Measurements from ENCODE around the gene DAB1. TPM values are rescaled to one million over a fixed set of nuclear protein-coding genes. Genes with fewer than 3 reads are reported as not detected.

Gene DAB1
- total RNA-seq, 1 donor from 2014 or later = 1.6 TPM

DNA sequence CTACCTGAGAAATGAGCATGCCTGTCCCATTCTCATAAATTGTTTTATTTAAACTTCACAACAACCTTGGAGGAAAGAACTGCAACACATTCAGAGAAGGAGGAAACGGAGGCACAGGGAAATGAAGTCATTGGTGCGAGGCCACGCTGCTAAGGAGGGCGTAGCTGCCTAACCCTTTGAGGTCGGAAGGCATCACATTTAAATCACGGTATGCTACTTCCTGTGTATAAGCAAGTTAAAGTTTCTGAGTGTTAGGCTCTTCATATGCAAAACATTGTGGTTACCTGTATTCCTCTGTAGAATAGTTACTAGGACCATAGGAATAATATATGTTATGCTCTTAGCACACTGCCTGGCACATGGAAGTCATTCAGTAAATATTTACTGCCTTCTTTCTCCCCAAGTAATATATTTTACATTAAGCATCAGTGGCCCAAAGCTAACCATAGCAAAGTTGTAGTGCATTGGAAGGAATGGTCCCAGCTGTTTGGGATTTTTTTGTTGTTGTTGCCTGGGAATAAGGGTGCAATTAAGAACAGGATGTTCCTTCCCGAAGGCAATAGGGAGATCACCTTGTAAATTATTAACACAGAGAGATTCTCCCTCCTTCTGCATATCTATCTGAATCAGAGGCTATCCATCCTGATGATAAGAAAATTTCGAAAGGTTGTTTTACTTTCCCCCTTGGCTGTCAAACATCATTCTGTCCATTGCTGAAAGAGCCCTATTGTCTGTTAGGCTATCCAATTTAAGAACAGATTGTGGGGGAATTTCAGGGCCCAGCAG, 265.8 kb downstream of the DAB1 start:
- Mint-ChIP-seq H3K9me3 (ENCODE audit: unreplicated experiment) (no peaks in the 10 kb centered on the region), H3K27ac (ENCODE audit: unreplicated experiment) (no peak overlapping the region), H3K4me1 (ENCODE audit: low read depth, unreplicated experiment) (peaks cover 3% of the 10 kb centered on the region), H3K4me3 (ENCODE audit: unreplicated experiment) (no peak overlapping the region), H3K36me3 (ENCODE audit: low read depth, unreplicated experiment) (no peaks in the 10 kb centered on the region), H3K27me3 (ENCODE audit: low read depth, unreplicated experiment) (peaks cover 5% of the 10 kb centered on the region)
- no peak for FAIRE-seq
- Histone ChIP-seq H3K27ac (ENCODE audit: low read depth, low read length) (no peak overlapping the region), H2AFZ (ENCODE audit: low read depth, low read length) (no peak overlapping the region), H3K4me2 (ENCODE audit: low read length) (no peak overlapping the region), H3K79me2 (ENCODE audit: insufficient read depth, low read length) (no peaks in the 10 kb centered on the region), H3K9me3 (ENCODE audit: insufficient read depth, low read depth, low read length) (no peaks in the 10 kb centered on the region), H3K4me3 (ENCODE audit: insufficient read depth, low read depth, low read length) (no peak overlapping the region), H3K9ac (ENCODE audit: low read length) (no peak overlapping the region), H3K36me3 (ENCODE audit: insufficient read depth, low read length) (no peaks in the 10 kb centered on the region), H3K27me3 (ENCODE audit: insufficient read depth, low read length) (peaks cover 2% of the 10 kb centered on the region), H3K4me1 (ENCODE audit: insufficient read depth, low read length) (no peaks in the 10 kb centered on the region), H4K20me1 (ENCODE audit: insufficient read depth, low read length) (no peaks in the 10 kb centered on the region)
- DNase-seq (ENCODE audit: low read depth) = no peak
- TF ChIP-seq, protein P1, sequence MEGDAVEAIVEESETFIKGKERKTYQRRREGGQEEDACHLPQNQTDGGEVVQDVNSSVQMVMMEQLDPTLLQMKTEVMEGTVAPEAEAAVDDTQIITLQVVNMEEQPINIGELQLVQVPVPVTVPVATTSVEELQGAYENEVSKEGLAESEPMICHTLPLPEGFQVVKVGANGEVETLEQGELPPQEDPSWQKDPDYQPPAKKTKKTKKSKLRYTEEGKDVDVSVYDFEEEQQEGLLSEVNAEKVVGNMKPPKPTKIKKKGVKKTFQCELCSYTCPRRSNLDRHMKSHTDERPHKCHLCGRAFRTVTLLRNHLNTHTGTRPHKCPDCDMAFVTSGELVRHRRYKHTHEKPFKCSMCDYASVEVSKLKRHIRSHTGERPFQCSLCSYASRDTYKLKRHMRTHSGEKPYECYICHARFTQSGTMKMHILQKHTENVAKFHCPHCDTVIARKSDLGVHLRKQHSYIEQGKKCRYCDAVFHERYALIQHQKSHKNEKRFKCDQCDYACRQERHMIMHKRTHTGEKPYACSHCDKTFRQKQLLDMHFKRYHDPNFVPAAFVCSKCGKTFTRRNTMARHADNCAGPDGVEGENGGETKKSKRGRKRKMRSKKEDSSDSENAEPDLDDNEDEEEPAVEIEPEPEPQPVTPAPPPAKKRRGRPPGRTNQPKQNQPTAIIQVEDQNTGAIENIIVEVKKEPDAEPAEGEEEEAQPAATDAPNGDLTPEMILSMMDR (IDR thresholded peaks at IDR 0.05; ENCODE audit: insufficient read depth, low read depth, low read length) = no peak
- TF ChIP-seq EZH2 (IDR thresholded peaks at IDR 0.05; ENCODE audit: insufficient read depth, low read length) = no peak

DNA sequence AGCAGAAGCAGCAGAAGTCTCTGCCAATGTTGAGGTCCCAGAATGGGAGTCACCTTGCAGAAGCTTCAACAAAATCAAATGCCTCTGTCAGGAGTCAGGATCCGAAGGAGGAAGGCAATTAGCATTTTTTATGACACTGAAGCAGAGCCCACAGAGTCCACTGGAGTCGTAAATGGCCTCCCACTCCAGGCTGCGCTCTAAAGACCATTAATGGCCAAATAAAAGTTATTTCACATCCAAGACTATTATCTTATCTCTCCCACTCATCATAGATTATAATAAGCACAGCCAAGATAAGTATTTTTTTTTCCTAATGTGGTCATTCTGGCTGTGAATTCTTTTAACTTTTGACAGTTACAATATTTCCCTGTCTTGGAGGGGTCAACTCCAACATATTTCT, 267.0 kb downstream of the DAB1 start:
- no peak overlapping the region for H3K27ac Mint-ChIP-seq (ENCODE audit: unreplicated experiment)
- H3K36me3 ChIP-seq (ENCODE audit: insufficient read depth, low read length) = no peaks in the 10 kb centered on the region
- H3K27me3 Mint-ChIP-seq (ENCODE audit: low read depth, unreplicated experiment) = peaks cover 5% of the 10 kb centered on the region
- H3K4me3 ChIP-seq (ENCODE audit: insufficient read depth, low read depth, low read length) = no peak overlapping the region
- no peak overlapping the region for H2AFZ ChIP-seq (ENCODE audit: low read depth, low read length)
- TF ChIP-seq EZH2 (IDR thresholded peaks at IDR 0.05; ENCODE audit: insufficient read depth, low read length) = no peak
- TF ChIP-seq, protein P1 (IDR thresholded peaks at IDR 0.05; ENCODE audit: insufficient read depth, low read depth, low read length) = no peak
- H3K27me3 ChIP-seq (ENCODE audit: insufficient read depth, low read length) = peaks cover 2% of the 10 kb centered on the region
- H3K79me2 ChIP-seq (ENCODE audit: insufficient read depth, low read length) = no peaks in the 10 kb centered on the region
- no peak overlapping the region for H3K27ac ChIP-seq (ENCODE audit: low read depth, low read length)
- no peaks in the 10 kb centered on the region for H4K20me1 ChIP-seq (ENCODE audit: insufficient read depth, low read length)
- H3K4me1 Mint-ChIP-seq (ENCODE audit: low read depth, unreplicated experiment) = no peaks in the 10 kb centered on the region
- H3K4me1 ChIP-seq (ENCODE audit: insufficient read depth, low read length) = no peaks in the 10 kb centered on the region
- H3K4me3 Mint-ChIP-seq (ENCODE audit: unreplicated experiment) = no peak overlapping the region
- H3K4me2 ChIP-seq (ENCODE audit: low read length) = no peak overlapping the region
- H3K9me3 ChIP-seq (ENCODE audit: insufficient read depth, low read depth, low read length) = no peaks in the 10 kb centered on the region
- H3K36me3 Mint-ChIP-seq (ENCODE audit: low read depth, unreplicated experiment) = no peaks in the 10 kb centered on the region
- FAIRE-seq = no peak
- no peaks in the 10 kb centered on the region for H3K9me3 Mint-ChIP-seq (ENCODE audit: unreplicated experiment)
- H3K9ac ChIP-seq (ENCODE audit: low read length) = no peak overlapping the region
- no peak for DNase-seq (ENCODE audit: low read depth)

DNA sequence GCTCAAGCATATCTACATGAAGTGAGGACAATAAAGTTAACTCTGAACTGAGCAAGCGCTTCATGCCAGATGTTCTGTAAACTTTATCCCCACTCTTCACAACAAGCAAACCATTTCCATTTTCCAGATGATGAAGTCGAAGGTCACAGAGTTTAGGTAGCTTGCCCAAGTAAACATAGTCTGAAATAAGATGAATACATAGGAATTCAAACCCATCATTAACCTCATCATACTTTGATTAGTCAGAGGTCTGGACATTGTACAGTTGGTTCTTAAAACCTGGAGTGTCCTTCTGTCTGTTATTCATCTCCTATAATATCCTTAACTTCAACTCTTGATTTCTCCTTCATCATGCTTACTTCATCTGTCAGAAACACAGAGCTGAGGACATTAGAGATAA, 277.8 kb downstream of the DAB1 start:
- no peaks in the 10 kb centered on the region for H3K9me3 ChIP-seq (ENCODE audit: insufficient read depth, low read depth, low read length)
- no peak overlapping the region for H3K27ac ChIP-seq (ENCODE audit: low read depth, low read length)
- no peak overlapping the region for H3K4me3 ChIP-seq (ENCODE audit: insufficient read depth, low read depth, low read length)
- no peak overlapping the region for H3K9ac ChIP-seq (ENCODE audit: low read length)
- no peaks in the 10 kb centered on the region for H3K36me3 ChIP-seq (ENCODE audit: insufficient read depth, low read length)
- H3K9me3 Mint-ChIP-seq (ENCODE audit: unreplicated experiment) = no peaks in the 10 kb centered on the region
- no peaks in the 10 kb centered on the region for H3K27me3 ChIP-seq (ENCODE audit: insufficient read depth, low read length)
- peaks cover 5% of the 10 kb centered on the region for H3K27me3 Mint-ChIP-seq (ENCODE audit: low read depth, unreplicated experiment)
- no peak overlapping the region for H3K4me2 ChIP-seq (ENCODE audit: low read length)
- no peaks in the 10 kb centered on the region for H4K20me1 ChIP-seq (ENCODE audit: insufficient read depth, low read length)
- H3K4me1 ChIP-seq (ENCODE audit: insufficient read depth, low read length) = no peaks in the 10 kb centered on the region
- no peak overlapping the region for H3K4me3 Mint-ChIP-seq (ENCODE audit: unreplicated experiment)
- no peaks in the 10 kb centered on the region for H3K36me3 Mint-ChIP-seq (ENCODE audit: low read depth, unreplicated experiment)
- H3K27ac Mint-ChIP-seq (ENCODE audit: unreplicated experiment) = no peak overlapping the region
- FAIRE-seq (no peak), DNase-seq (ENCODE audit: low read depth) (no peak)
- no peaks in the 10 kb centered on the region for H3K79me2 ChIP-seq (ENCODE audit: insufficient read depth, low read length)
- peaks cover 6% of the 10 kb centered on the region for H3K4me1 Mint-ChIP-seq (ENCODE audit: low read depth, unreplicated experiment)
- no peak overlapping the region for H2AFZ ChIP-seq (ENCODE audit: low read depth, low read length)
- TF ChIP-seq, protein P1 (IDR thresholded peaks at IDR 0.05; ENCODE audit: insufficient read depth, low read depth, low read length) = no peak
- no peak for TF ChIP-seq EZH2 (IDR thresholded peaks at IDR 0.05; ENCODE audit: insufficient read depth, low read length)

Data from astrocyte (in vitro differentiated cells and primary cell).